MG63 (cell line): ENCODE data around the gene ITIH2. TPM values are rescaled to one million over a fixed set of nuclear protein-coding genes. Genes with fewer than 3 reads are reported as not detected.
A peak's percentile ranks its signal among the peaks of the same experiment; 100 is the strongest.
"Not testable (repeated sequence)": the region's sequence is repeated elsewhere in the genome, so short reads cannot be mapped to it uniquely, and the experiment has no call there.

Experiments used
- DNase-seq: peaks from one replicate; pipeline ENCODE4 v3.0.0-alpha.2; 2020
- H3K27me3 ChIP-seq: fragments of 250-450 bp; sonication (Bioruptor Pico); 2 replicates; pipeline ENCODE4 v1.5.1; 2020; ENCODE audit warnings: mild to moderate bottlenecking, moderate library complexity
- H3K36me3 ChIP-seq: fragments of 250-450 bp; sonication (Bioruptor Pico); 2 replicates; pipeline ENCODE4 v1.5.1; 2020; ENCODE audit warnings: mild to moderate bottlenecking, moderate library complexity
- H3K4me3 ChIP-seq: fragments of 250-450 bp; sonication (Bioruptor Pico); 2 replicates; pipeline ENCODE4 v1.5.1; 2020; ENCODE audit warnings: mild to moderate bottlenecking, moderate library complexity
- H3K9me3 ChIP-seq: fragments of 250-450 bp; sonication (Bioruptor Pico); 2 replicates; pipeline ENCODE4 v1.5.1; 2020; ENCODE audit warnings: mild to moderate bottlenecking, moderate library complexity
- total RNA-seq: library from RNA; depleted of rRNA; stranded (reverse); fragments of >200 nt; shearing (Covaris generic); gene quantifications from 2 replicates; pipeline ENCODE4 v1.2.3, GENCODE V29; 2014; ENCODE audit warnings: low replicate concordance; rRNA removed

ITIH2 gene
- not detected in 2 replicates for total RNA-seq

GRCh38 chr10:7703140-7703539 lies at the start of gene ITIH2:
ITIH2 (plus strand) TSS chr10:7703316; CDS start chr10:7703435, 119 bp downstream.
- H3K36me3 ChIP-seq, result no peaks in the 10 kb centered on the region
- no peak within 1 kb of the TSS for H3K4me3 ChIP-seq
- DNase-seq, result no peak
- H3K27me3 ChIP-seq, result peaks cover 18% of the 10 kb centered on the region; the same call in 1 of the 2 replicates
- no peaks in the 10 kb centered on the region for H3K9me3 ChIP-seq

DNA sequence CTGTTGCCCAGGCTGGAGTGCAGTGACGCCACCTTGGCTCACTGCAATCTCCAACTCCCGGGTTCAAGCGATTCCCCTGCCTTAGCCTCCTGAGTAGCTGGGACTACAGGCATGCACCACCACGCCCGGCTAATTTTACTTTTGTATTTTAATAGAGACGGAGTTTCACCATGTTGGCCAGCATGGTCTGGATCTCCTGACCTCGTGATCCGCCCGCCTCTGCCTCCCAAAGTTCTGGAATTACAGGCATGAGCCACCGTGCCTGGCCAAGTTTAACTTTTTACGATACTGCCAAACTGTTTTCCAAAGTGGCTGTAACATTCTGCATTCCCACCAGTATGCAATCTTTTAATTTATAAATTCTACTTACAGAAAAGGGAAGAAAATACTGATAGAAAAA lies 46.0 kb upstream of the ITIH2 start:
- H3K4me3 ChIP-seq, DNase-seq, H3K27me3 ChIP-seq, H3K36me3 ChIP-seq, H3K9me3 ChIP-seq: not testable (repeated sequence)

GRCh38 chr10:7657552-7657951 lies 45.6 kb upstream of the ITIH2 start:
- Histone ChIP-seq H3K4me3 (no peak overlapping the region), H3K9me3 (no peaks in the 10 kb centered on the region), H3K27me3 (peaks cover 4% of the 10 kb centered on the region; the same call in 1 of the 2 replicates), H3K36me3 (no peaks in the 10 kb centered on the region)
- DNase-seq, result no peak

DNA sequence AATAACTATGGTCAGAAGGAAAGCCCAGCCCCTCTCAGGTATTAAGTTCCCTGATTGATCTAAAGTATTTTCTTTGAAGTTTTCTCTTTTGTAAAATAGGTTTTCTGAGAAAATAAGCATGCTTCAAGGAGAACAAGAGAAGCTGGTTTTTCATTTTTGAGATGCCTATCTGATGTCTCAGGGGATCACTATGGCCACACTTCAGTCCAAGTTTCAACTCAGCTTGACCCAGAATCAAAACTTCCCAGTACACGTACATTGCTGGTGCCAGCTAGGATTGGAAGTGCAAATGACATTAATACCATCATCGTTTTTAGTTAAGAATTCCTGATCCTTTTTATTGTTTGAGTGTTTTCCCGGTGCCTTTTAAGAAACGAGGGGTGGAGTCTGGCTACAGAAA lies 43.6 kb upstream of the ITIH2 start:
- Histone ChIP-seq H3K27me3 (peaks cover 7% of the 10 kb centered on the region), H3K36me3 (no peaks in the 10 kb centered on the region), H3K9me3 (no peaks in the 10 kb centered on the region), H3K4me3 (no peak overlapping the region)
- no peak for DNase-seq

DNA sequence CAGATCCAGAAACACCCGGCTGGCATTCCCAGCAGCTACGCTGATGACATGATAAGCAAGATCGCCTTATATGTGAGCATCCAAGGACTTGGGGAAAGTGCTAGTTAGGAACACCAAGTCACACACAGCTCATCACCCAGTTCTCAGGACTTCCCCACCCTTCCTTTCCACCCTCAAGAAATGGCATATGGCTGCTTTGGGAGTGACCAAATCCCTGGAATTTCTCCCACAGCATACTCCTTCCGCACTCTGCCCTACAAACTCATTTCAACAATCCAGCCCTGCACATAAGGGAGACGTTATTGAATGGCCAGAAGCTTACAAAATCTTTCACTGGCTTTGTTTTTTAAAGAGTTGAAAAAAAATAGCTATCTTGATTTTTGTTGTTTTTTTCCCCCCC lies 40.6 kb upstream of the ITIH2 start:
- no peak for DNase-seq
- Histone ChIP-seq H3K9me3 (no peaks in the 10 kb centered on the region), H3K4me3 (no peak overlapping the region), H3K36me3 (no peaks in the 10 kb centered on the region), H3K27me3 (peaks cover 29% of the 10 kb centered on the region)

DNA sequence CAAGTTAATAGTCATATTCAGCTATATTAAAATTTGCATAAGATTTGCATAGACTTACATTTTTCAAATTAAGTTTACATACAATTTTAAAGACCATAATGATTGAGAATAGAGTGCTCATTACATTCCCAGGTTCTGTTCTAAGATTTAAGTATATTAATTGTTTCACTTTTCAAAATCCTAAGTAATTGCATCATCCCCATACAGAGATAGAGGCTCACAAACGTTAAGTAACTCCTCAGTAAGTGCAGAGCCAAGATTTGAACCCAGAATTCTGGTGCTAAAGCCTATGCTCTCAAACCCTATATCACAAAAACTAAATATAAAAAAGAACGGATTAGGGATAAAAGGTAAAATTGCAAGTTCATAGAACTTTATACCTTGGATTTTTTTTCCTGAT lies 38.4 kb upstream of the ITIH2 start:
- Histone ChIP-seq H3K9me3 (no peaks in the 10 kb centered on the region), H3K27me3 (peaks cover 35% of the 10 kb centered on the region), H3K36me3 (no peaks in the 10 kb centered on the region), H3K4me3 (no peak overlapping the region)
- no peak for DNase-seq

- H3K4me3 ChIP-seq, result no peak overlapping the region
- H3K9me3 ChIP-seq, result no peaks in the 10 kb centered on the region
- no peaks in the 10 kb centered on the region for H3K36me3 ChIP-seq
- H3K27me3 ChIP-seq, result peaks cover 35% of the 10 kb centered on the region
- DNase-seq, result no peak
Measured at GRCh38 chr10:7665767-7666166, 37.3 kb upstream of the ITIH2 start.

DNA sequence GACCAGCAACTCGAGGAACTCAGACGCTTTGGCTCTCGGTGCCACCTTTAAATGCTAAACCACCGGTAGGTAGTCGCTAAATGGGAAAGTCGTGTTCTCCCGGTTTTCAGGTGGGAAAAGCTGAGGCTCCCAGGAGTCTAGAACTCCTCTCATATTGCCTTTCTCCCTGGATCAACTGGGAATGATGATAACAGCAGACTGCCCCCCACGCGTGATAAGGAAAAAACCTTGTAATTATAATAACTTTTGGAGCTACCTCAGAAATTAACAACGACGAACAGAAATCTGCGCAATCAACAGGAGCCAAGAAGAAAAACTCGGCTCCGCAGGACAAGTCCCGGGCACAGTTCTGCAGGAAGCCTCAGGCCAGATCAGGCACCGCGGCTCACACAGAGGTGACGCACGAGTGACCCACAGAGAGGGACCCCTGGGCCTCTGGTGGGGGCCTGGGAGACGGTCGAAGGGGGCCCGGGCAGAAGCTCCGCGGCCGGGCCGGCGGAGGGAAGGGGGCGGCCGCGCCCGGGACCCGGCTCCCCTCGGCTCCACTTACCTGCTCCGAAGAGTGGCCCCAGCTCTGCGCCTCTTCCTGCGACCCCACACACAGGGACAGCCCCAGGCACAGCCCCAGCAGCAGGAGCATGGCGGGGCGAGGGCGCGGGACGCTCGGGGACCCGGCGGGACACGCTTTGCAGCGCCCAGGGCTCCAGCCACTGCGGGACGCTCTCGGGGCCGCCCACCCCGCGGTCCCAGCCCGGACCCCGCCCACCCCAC lies 36.7 kb upstream of the ITIH2 start, which contains the start of gene ITIH5:
Gene ITIH5 (minus strand): TSS at position 714 of the 771 bp plus-strand sequence. CDS start 74 bp downstream, at position 640.
- no peak for DNase-seq
- Histone ChIP-seq H3K4me3 (peak within 1 kb of the TSS; percentile 6; the same call in 1 of the 2 replicates), H3K36me3 (no peaks in the 10 kb centered on the region), H3K9me3 (no peaks in the 10 kb centered on the region), H3K27me3 (peaks cover 35% of the 10 kb centered on the region)

DNA sequence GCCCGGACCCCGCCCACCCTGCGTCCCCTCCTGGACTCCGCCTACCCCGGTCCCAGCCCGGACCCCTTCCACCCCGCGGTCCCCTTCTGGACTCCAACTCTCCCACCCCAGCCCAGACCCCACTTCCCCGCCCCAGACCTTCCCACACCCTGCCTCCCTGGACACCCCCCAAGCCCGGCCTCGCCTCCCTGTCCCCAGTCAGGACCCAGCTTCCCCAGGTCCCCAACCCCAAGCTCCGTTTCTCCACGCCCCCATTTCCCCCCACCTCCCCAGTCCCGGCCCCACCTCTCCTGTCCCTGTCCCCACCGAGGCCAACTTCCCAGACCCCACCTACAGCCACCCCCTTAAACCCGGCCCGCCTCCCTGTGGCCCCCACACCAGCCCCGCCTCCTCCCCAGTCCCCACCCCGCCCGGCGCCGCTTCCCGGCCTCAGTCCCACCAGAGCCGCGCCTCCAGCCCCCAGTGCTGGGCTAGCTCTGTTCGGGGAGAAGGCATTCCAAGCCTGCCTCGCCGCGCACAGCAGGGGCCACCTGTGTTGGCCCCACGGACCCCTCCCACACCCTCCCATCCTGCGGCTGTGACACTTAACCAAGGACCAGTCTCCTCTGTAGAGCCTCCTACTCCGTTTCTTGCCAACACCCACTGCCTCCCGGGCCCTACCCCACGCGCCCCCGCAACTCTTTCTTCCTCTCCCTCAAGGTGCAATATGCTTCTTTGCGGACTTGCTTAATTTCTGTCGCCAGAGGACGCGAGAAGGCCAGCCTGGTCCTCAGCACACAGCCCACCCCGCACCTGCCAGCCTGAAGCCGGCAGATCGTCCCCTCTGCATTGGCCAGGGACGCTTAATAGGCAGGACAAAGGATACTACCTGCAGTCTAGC lies 35.6 kb upstream of the ITIH2 start:
- H3K36me3 ChIP-seq, result no peaks in the 10 kb centered on the region
- DNase-seq, result no peak
- no peak overlapping the region for H3K4me3 ChIP-seq
- H3K9me3 ChIP-seq, result no peaks in the 10 kb centered on the region
- peaks cover 33% of the 10 kb centered on the region for H3K27me3 ChIP-seq

DNA sequence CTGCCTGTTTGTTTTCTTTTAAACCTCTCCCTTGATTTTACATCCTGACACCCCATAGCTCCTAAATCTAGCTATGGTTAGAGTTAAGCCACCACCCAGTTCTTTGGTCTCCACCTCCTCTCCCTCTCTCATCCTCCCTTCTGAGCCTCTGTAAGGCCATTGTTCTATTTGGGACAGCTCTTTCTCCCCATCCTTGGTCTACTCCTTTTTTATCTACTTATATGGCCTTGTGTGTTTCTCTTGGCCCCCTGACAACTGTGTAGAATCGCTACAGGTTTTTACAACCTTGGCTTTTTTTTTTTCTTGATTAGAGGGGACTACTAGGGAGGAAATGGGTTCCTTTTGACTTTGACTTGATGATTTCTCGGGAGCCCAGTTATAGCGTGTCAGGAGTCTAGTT lies 33.0 kb upstream of the ITIH2 start:
- Histone ChIP-seq H3K27me3 (peaks cover 27% of the 10 kb centered on the region), H3K9me3 (no peaks in the 10 kb centered on the region), H3K36me3 (no peaks in the 10 kb centered on the region), H3K4me3 (no peak overlapping the region)
- no peak for DNase-seq

- Histone ChIP-seq H3K4me3 (no peak overlapping the region), H3K9me3 (no peaks in the 10 kb centered on the region), H3K27me3 (peaks cover 17% of the 10 kb centered on the region), H3K36me3 (no peaks in the 10 kb centered on the region)
- DNase-seq, result no peak
Measured at GRCh38 chr10:7672341-7673134, 30.6 kb upstream of the ITIH2 start.

DNA sequence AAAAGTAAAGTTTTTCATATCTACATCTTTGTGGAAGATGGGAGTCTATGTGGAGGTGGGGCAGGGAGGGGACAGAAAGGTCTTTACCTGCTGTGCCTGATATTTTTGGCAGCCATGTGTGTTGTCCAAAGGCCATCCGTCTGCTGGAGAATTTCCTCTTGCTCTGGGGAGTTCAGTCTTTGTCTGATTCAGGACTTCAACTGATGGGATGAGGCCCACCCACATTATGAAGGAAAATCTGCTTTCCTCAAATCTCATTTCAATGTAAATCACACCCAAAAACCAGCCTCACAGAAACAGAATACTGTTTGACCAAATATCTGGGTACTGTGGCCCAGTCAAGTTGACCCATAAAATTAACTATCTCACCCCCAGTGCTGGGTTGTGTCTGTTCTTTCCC lies 23.9 kb upstream of the ITIH2 start:
- Histone ChIP-seq H3K27me3 (peaks cover 8% of the 10 kb centered on the region; the same call in 1 of the 2 replicates), H3K36me3 (no peaks in the 10 kb centered on the region), H3K9me3 (peaks cover 8% of the 10 kb centered on the region), H3K4me3 (no peak overlapping the region)
- no peak for DNase-seq

GRCh38 chr10:7680078-7680477 lies 23.0 kb upstream of the ITIH2 start:
- not testable (repeated sequence) for H3K36me3 ChIP-seq, H3K4me3 ChIP-seq, H3K27me3 ChIP-seq, H3K9me3 ChIP-seq
- peak; percentile 29 for DNase-seq

GRCh38 chr10:7686351-7687171 lies 16.6 kb upstream of the ITIH2 start:
- Histone ChIP-seq H3K27me3 (peaks cover 8% of the 10 kb centered on the region), H3K4me3 (no peak overlapping the region), H3K9me3 (peaks cover 8% of the 10 kb centered on the region), H3K36me3 (no peaks in the 10 kb centered on the region)
- no peak for DNase-seq

GRCh38 chr10:7687228-7687907 lies 15.7 kb upstream of the ITIH2 start:
- Histone ChIP-seq H3K27me3 (peaks cover 8% of the 10 kb centered on the region), H3K36me3 (no peaks in the 10 kb centered on the region), H3K9me3 (peaks cover 7% of the 10 kb centered on the region), H3K4me3 (no peak overlapping the region)
- DNase-seq, result peak; percentile 78
